WTC11 (cell line): Measurements from ENCODE around the gene CEACAM19. TPM values are rescaled to one million over a fixed set of nuclear protein-coding genes. Genes with fewer than 3 reads are reported as not detected.

Experiments used
- ATAC-seq: fragments of 200-7000 bp; cut with Tn5 transposase; 2 replicates; pipeline ENCODE4 v1.10.0; 2021; ENCODE audit warnings: mild to moderate bottlenecking, moderate library complexity
- CTCF ChIA-PET: fragments of 300-600 bp; sonication (Branson Sonifier 250); formaldehyde crosslinking; loops from one replicate; lab custom pipeline; 2021; ENCODE audit warnings: antibody characterized with exemption; lab: Charles Lee
- POLR2A ChIA-PET: fragments of 350-600 bp; sonication (Branson Sonifier 250); formaldehyde crosslinking; loops from one replicate; lab custom pipeline; 2021; ENCODE audit warnings: antibody characterized with exemption; lab: Charles Lee
- DNase-seq: peaks from one replicate; pipeline ENCODE4 v3.0.0; 2021; ENCODE audit warnings: low spot score
- H3K27ac Mint-ChIP-seq: 2 replicates; pipeline ENCODE4 v1.8.0; 2021; ENCODE audit warnings: mixed read lengths
- H3K27me3 Mint-ChIP-seq: 2 replicates; pipeline ENCODE4 v1.8.0; 2021; ENCODE audit warnings: low read depth, mild to moderate bottlenecking, moderate library complexity, mixed read lengths
- H3K36me3 Mint-ChIP-seq: 2 replicates; pipeline ENCODE4 v1.8.0; 2021; ENCODE audit warnings: mixed read lengths
- H3K4me1 Mint-ChIP-seq: 2 replicates; pipeline ENCODE4 v1.8.0; 2022; ENCODE audit warnings: mixed read lengths
- H3K4me3 Mint-ChIP-seq: 2 replicates; pipeline ENCODE4 v1.8.0; 2021; ENCODE audit warnings: mild to moderate bottlenecking, moderate library complexity, mixed read lengths
- H3K9me3 Mint-ChIP-seq: 2 replicates; pipeline ENCODE4 v1.8.0; 2021; ENCODE audit warnings: mixed read lengths
- ATF1 ChIP-seq: sonication (generic); formaldehyde crosslinking; IDR thresholded peaks from 2 replicates; pipeline ENCODE4 v1.8.1; 2023; ENCODE audit warnings: mild to moderate bottlenecking, moderate library complexity, missing genetic modification reagents
- ATF6 ChIP-seq: sonication (generic); formaldehyde crosslinking; IDR thresholded peaks from 2 replicates; pipeline ENCODE4 v1.8.1; 2023; ENCODE audit warnings: mild to moderate bottlenecking, missing genetic modification reagents
- CTCF ChIP-seq: fragments of 200-600 bp; IDR thresholded peaks from 2 replicates; pipeline ENCODE4 v1.8.0; 2022; ENCODE audit warnings: antibody characterized with exemption
- E2F4 ChIP-seq: sonication (generic); formaldehyde crosslinking; IDR thresholded peaks from 2 replicates; pipeline ENCODE4 v1.8.1; 2022; ENCODE audit warnings: low read depth, mild to moderate bottlenecking, moderate library complexity, missing genetic modification reagents, borderline replicate concordance
- FOXJ3 ChIP-seq: sonication (generic); formaldehyde crosslinking; IDR thresholded peaks from 2 replicates; pipeline ENCODE4 v1.9.0; 2021; ENCODE audit warnings: missing genetic modification reagents, mild to moderate bottlenecking, borderline replicate concordance
- FOXK1 ChIP-seq: sonication (generic); formaldehyde crosslinking; IDR thresholded peaks from 2 replicates; pipeline ENCODE4 v1.8.0; 2022; ENCODE audit warnings: mild to moderate bottlenecking, moderate library complexity, missing genetic modification reagents
- HMGA2 ChIP-seq: fragments of 250-450 bp; sonication (Bioruptor Pico); IDR thresholded peaks from 2 replicates; pipeline ENCODE4 v1.4.0; 2021; ENCODE audit warnings: mild to moderate bottlenecking, moderate library complexity
- MXD4 ChIP-seq: fragments of 250-450 bp; sonication (Bioruptor Pico); IDR thresholded peaks from 2 replicates; pipeline ENCODE4 v1.8.0; 2021; ENCODE audit warnings: mild to moderate bottlenecking, moderate library complexity, borderline replicate concordance
- NFE2L1 ChIP-seq: sonication (generic); formaldehyde crosslinking; IDR thresholded peaks from 2 replicates; pipeline ENCODE4 v1.8.1; 2023; ENCODE audit warnings: missing genetic modification reagents
- NFYB ChIP-seq: sonication (generic); formaldehyde crosslinking; conservative IDR thresholded peaks from 2 replicates; pipeline ENCODE4 v1.8.0; 2022; ENCODE audit warnings: low read depth, missing genetic modification reagents
- PRRX2 ChIP-seq: fragments of 250-450 bp; sonication (Bioruptor Pico); IDR thresholded peaks from 2 replicates; pipeline ENCODE4 v1.8.0; 2021; ENCODE audit warnings: mild to moderate bottlenecking
- RELA ChIP-seq: sonication (generic); formaldehyde crosslinking; IDR thresholded peaks from 2 replicates; pipeline ENCODE4 v1.8.1; 2022; ENCODE audit warnings: missing genetic modification reagents, mild to moderate bottlenecking, borderline replicate concordance
- SMAD4 ChIP-seq: sonication (generic); formaldehyde crosslinking; IDR thresholded peaks from 2 replicates; pipeline ENCODE4 v1.8.0; 2022; ENCODE audit warnings: mild to moderate bottlenecking, missing genetic modification reagents
- TCF7 ChIP-seq: sonication (generic); formaldehyde crosslinking; IDR thresholded peaks from 2 replicates; pipeline ENCODE4 v1.8.0; 2022; ENCODE audit warnings: mild to moderate bottlenecking, low read depth, missing genetic modification reagents, moderate library complexity
- TEAD4 ChIP-seq: sonication (generic); formaldehyde crosslinking; IDR thresholded peaks from 2 replicates; pipeline ENCODE4 v1.8.0; 2022; ENCODE audit warnings: mild to moderate bottlenecking, missing genetic modification reagents
- ZNF416 ChIP-seq: fragments of 250-450 bp; sonication (Bioruptor Pico); IDR thresholded peaks from 2 replicates; pipeline ENCODE4 v1.9.0; 2021; ENCODE audit warnings: mild to moderate bottlenecking, inconsistent platforms
- ZNF512 ChIP-seq: sonication (generic); formaldehyde crosslinking; IDR thresholded peaks from 2 replicates; pipeline ENCODE4 v1.8.1; 2022; ENCODE audit warnings: missing genetic modification reagents, borderline replicate concordance
- ZNF671 ChIP-seq: fragments of 250-450 bp; sonication (Bioruptor Pico); IDR thresholded peaks from 2 replicates; pipeline ENCODE4 v1.8.0; 2021; ENCODE audit warnings: mild to moderate bottlenecking
- ZSCAN18 ChIP-seq: fragments of 250-450 bp; sonication (Bioruptor Pico); IDR thresholded peaks from 2 replicates; pipeline ENCODE4 v2.1.2; 2022; ENCODE audit warnings: mild to moderate bottlenecking, moderate library complexity
- total RNA-seq: library from RNA; stranded (reverse); gene quantifications from 3 replicates; pipeline ENCODE4 v1.2.3, GENCODE V29; 2021
- TF ChIP-seq, protein P1 (sequence below): sonication (generic); formaldehyde crosslinking; IDR thresholded peaks from 2 replicates; pipeline ENCODE4 v1.8.1; 2023; ENCODE audit warnings: mild to moderate bottlenecking, missing genetic modification reagents, moderate library complexity
- TF ChIP-seq, protein P2 (sequence below): fragments of 250-450 bp; sonication (Bioruptor Pico); IDR thresholded peaks from 2 replicates; pipeline ENCODE4 v1.8.0; 2021; ENCODE audit warnings: mild to moderate bottlenecking
- TF ChIP-seq, protein P3 (sequence below): sonication (generic); formaldehyde crosslinking; IDR thresholded peaks from 2 replicates; pipeline ENCODE4 v1.8.0; 2023; ENCODE audit warnings: missing genetic modification reagents

The CEACAM19 gene
- total RNA-seq, 1 experiment from 2014 or later, result 2.9 TPM

DNA sequence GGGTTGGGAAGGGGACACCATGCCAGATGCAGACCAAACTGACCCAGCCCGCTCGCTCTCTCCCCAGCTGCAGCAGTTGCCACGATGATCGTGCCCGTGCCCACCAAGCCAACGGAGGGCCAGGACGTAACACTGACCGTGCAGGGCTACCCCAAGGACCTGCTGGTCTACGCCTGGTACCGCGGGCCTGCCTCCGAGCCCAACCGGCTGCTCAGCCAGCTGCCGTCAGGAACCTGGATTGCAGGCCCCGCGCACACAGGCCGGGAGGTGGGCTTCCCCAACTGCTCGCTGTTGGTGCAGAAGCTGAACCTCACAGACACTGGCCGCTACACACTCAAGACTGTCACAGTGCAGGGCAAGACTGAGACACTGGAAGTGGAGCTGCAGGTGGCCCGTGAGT, 36.5 kb downstream of the CEACAM19 start (continued):
- no peak for TF ChIP-seq E2F4 (CRISPR knock-in tag)
- TF ChIP-seq TCF7 (CRISPR knock-in tag), result no peak
- TF ChIP-seq SMAD4 (CRISPR knock-in tag), result no peak
- TF ChIP-seq, all 79 proteins: peak for 0

- Mint-ChIP-seq H3K4me3 (no peak overlapping the region), H3K27ac (no peak overlapping the region), H3K4me1 (no peaks in the 10 kb centered on the region), H3K9me3 (no peaks in the 10 kb centered on the region), H3K36me3 (peaks cover 14% of the 10 kb centered on the region), H3K27me3 (no peaks in the 10 kb centered on the region)
- DNase-seq, result no peak
- no peak for ATAC-seq
- POLR2A ChIA-PET, result interaction anchor here (1.0 kb wide), 1 partner anchor 62 kb away, joined by 3 read pairs; no protein-coding TSS in a partner anchor
- CTCF ChIA-PET, result interaction anchor here (0.7 to 1.6 kb wide), 2 partner anchors 20 to 62 kb away, joined by 4 to 5 read pairs; no protein-coding TSS in a partner anchor
- TF ChIP-seq ZNF671 (CRISPR knock-in tag) (no peak), ATF1 (CRISPR knock-in tag) (no peak), CTCF (no peak), HMGA2 (no peak), ZNF512 (no peak), FOXJ3 (CRISPR knock-in tag) (no peak), TEAD4 (CRISPR knock-in tag) (no peak), MXD4 (CRISPR knock-in tag) (no peak), RELA (CRISPR knock-in tag) (no peak), PRRX2 (CRISPR knock-in tag) (no peak), NFYB (CRISPR knock-in tag) (no peak), E2F4 (CRISPR knock-in tag) (no peak), ZSCAN18 (no peak), ZNF416 (CRISPR knock-in tag) (no peak), FOXK1 (CRISPR knock-in tag) (no peak), NFE2L1 (CRISPR knock-in tag) (no peak), ATF6 (CRISPR knock-in tag) (no peak)
- TF ChIP-seq, protein P1, sequence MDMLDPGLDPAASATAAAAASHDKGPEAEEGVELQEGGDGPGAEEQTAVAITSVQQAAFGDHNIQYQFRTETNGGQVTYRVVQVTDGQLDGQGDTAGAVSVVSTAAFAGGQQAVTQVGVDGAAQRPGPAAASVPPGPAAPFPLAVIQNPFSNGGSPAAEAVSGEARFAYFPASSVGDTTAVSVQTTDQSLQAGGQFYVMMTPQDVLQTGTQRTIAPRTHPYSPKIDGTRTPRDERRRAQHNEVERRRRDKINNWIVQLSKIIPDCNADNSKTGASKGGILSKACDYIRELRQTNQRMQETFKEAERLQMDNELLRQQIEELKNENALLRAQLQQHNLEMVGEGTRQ (CRISPR knock-in tag), result no peak
- TF ChIP-seq, protein P2, sequence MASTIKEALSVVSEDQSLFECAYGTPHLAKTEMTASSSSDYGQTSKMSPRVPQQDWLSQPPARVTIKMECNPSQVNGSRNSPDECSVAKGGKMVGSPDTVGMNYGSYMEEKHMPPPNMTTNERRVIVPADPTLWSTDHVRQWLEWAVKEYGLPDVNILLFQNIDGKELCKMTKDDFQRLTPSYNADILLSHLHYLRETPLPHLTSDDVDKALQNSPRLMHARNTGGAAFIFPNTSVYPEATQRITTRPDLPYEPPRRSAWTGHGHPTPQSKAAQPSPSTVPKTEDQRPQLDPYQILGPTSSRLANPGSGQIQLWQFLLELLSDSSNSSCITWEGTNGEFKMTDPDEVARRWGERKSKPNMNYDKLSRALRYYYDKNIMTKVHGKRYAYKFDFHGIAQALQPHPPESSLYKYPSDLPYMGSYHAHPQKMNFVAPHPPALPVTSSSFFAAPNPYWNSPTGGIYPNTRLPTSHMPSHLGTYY (CRISPR knock-in tag), result no peak
- TF ChIP-seq, protein P3, sequence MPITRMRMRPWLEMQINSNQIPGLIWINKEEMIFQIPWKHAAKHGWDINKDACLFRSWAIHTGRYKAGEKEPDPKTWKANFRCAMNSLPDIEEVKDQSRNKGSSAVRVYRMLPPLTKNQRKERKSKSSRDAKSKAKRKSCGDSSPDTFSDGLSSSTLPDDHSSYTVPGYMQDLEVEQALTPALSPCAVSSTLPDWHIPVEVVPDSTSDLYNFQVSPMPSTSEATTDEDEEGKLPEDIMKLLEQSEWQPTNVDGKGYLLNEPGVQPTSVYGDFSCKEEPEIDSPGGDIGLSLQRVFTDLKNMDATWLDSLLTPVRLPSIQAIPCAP, result no peak
Measured at GRCh38 chr19:44708940-44709339, 37.7 kb downstream of the CEACAM19 start.
